GM18870 (cell line): Measurements from ENCODE around the gene APPL2.

Source experiments
- ATAC-seq: cut with Tn5 transposase; IDR thresholded peaks from one replicate; pipeline ENCODE4 v1.9.1; 2021; ENCODE audit warnings: moderate library complexity; ENCODE audit not compliant: unreplicated experiment

The APPL2 gene

DNA sequence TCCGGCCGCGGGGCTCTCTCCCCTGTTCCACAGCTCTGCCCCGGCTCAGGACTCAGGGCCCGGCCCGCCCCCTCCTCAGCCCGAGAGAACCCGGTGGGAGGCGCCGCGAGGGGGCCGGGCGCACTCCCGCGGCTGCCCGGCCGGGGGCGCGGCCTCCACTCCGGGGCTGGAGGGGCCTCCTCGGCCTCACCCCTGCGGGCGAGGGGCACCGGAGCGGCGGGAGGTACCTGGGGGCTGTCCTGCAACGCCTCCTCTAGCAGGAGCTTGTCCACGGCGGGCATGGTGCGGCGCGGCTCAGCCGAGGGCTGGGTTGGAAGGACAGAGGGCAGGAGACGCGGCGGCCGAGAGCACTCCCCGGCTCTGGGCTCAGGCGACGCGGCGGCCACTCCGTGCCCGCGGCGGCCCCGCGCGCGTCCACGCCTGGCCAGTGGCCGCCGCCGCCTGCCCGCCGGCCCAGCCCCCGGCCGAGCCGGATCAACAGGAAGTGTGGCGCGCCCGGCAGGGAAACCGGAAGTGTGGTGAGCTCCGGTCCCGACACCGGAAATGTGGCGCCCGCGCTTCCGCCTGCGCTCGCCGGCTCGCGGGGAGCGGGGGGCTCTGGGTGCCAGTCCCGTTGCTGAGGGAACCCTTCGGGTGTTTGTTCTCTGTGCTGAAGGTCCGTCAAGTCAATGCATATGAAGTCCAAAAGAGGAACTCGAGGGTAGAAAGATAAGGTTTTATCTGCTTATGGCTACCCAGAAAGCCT, at the start of gene APPL2:
Gene APPL2, minus strand, starts transcription at position 443 of the 745 bp plus-strand sequence. Its CDS starts 162 bp downstream, at position 281.
- no peak for ATAC-seq

DNA sequence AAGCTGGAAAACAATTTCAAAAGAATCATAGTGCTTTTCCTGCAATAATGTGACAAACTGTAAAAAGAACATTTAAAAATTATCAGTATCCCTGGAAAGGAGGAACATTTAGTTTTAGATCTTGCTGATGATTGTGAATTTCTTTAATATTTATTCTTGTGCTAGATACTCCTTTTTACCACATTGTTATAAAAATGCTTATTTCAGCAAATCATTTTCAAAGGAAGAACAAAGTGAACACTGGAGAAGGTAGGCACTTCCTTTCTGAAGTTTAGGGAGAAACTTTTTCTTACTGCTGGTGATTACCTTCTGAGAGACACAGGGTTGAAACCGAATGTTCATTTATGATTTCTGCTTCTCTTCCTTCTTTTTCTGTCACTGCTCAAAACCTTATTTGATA, 49.4 kb upstream of the APPL2 start:
- no peak for ATAC-seq

DNA sequence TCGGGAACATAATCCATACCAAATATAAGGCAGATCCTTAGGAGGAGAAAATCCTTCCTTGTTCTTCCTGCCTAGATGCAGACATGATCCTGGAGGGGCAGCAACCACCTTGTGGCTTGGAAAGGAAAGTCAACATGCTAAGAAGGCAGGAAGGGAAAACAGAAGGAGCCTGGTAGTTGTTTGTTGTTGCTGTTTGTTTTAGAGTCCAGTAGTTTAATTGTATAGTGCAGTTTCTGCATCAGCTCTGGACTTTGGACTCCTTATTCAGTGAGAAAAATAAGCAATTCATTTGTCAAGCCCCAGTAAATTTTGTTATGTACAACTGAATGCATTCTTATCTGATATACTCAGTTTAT, 45.7 kb upstream of the APPL2 start:
- no peak for ATAC-seq

- ATAC-seq = no peak
These were observed 45.2 kb upstream of the APPL2 start for GRCh38 chr12:105280966-105281693.

DNA sequence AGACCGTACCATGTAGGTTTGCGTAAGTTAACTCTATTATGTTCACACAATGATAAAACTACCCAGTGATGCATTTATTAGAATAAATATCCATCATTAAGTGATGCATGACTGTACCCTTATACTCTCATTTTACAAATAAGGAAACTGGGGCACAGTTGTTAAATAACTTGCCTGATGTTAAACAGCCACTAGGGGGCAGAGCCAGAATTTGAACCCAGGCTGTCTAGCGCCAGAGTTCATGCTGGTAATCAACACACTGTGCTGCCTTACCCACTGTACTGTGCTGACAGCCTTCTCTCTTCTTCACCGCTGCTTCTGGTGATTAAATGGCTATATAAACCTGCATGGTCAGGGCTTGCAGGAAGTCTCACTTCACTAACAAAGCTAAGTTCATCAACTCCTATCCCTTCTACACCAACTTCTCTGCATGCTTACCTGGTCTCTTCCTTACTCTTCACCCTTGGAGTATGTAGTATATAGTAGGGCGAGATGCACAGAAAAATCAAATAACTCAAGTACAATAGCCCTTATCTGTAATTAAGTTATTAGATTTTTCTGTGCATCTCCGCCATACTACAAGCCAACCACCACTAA, 43.6 kb upstream of the APPL2 start:
- ATAC-seq = no peak

GRCh38 chr12:105278043-105278697, 42.2 kb upstream of the APPL2 start:
- ATAC-seq = no peak

- ATAC-seq = no peak
These were observed 40.2 kb upstream of the APPL2 start for GRCh38 chr12:105275997-105276733.

GRCh38 chr12:105274571-105274970, 38.6 kb upstream of the APPL2 start:
- no peak for ATAC-seq

DNA sequence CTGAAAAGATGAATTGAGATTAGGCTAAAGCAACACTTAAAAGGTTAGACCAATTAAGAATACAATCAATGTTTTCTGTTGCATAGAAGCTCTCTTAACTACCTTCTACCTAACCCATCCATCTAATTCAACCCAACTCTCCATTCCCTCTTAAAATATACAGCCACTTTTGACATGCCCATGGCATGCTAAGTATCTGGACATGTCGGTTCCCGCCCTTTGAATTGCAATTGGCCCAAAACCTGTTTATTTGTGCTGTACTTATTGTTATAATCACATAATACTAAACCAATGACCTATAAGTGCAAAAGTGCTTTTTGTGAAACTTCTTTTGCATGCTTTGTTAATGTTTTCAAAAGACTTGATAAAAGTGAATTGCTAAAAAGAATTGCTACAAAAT, 37.6 kb upstream of the APPL2 start:
- ATAC-seq = no peak

DNA sequence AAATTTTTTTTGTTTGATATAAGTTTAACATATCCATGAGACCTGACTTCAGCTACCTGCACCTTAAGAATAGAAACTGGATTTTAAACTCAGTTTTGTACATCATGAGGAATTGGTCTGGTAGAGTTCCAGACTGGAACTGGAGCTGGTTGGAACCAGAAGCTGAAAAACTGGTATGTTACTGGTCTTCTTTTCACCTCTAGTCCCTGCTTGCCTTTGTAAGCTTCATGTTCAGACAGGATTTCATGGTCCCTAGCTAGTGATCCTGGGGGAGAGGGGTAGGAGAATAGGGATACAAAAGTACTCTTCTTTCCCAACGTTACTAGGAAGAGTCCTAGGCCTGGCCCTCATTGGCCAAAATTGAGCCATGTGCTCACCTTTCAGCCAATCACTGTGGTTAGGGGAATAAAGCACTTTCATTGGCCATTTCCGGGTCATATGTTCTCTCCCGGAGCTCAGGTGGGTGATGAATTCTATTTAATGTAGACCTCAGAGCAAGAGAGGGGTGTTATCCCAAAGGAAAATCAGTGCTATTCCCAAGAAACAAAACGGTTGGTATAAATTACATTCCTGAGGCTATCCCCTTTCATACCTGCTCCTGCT, 36.9 kb upstream of the APPL2 start:
- no peak for ATAC-seq

DNA sequence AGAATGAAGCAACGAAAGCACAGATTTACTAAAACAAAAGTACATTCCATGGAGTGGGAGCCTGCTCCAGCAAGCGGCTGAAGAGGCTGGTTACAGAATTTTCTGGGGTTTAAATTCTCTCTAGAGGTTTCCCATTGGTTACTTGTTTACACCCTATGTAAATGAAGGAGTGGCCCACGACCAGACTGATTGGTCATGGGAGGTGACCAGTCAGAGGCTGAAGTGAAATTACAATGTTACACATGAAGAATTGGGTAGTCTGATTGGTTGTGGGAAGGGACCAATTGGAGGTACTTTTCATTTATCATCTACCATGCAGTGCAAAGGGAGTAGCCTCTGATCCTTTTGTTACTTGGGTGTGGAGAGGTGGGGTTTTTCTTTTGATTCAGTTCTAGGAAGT, 36.2 kb upstream of the APPL2 start:
- ATAC-seq = no peak

DNA sequence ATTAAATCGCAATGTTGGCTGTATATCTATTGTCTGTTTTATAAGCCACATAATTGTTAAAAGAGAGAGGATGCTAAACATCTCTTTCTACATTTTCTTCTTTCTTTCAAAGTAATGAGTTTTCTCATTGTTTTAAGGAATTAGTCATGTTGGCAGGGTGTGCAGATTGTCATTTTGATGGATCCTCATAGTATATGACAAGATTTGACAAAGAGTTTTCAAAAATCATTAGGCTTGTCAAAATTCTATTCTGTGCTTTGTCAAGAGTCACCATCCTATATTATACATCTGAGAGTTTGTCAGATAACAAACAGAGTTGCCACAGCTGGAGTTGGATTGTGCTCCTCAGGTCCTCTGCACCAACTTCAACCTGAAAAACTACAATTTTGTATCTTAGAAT, 35.4 kb upstream of the APPL2 start:
- ATAC-seq = no peak

GRCh38 chr12:105270671-105271255, 34.8 kb upstream of the APPL2 start:
- no peak for ATAC-seq

DNA sequence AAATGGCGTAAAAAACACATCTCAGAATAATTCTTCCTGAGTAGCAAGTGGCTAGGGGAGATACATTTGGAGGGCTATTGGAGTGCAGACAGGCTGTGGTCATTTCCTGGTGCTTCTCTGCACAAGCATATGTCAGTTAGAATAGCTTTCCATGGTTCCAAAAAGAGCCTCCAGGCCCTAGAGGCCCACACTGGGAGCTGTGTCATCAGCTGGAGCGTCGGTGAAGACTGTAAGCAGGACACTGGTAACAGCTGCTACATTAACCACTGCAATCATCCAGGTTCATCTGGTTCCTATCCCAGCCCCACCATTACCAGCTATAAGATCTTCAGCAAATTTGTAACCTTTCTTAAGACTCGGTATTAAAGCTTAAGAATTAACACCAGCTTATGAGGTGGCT, 31.7 kb upstream of the APPL2 start:
- no peak for ATAC-seq

DNA sequence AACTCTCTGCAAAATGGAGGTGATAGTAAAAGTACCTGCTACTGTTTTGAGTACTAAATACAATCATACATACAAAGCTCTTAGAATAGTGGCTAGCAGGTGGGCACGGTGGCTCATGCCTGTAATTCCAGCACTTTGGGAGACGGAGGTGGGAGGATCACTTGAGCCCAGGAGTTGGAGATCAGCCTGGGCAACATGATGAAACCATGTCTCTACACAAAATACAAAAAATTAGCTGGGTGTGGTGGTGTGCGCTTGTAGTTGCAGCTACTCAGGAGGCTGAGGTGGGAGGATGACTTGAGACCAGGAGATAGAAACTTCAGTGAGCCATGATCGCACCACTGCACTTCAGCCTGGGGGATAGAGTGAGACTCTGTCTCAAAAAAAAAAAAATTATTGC, 28.8 kb upstream of the APPL2 start:
- ATAC-seq = no peak

- ATAC-seq = no peak
These were observed 26.6 kb upstream of the APPL2 start for GRCh38 chr12:105262461-105263184.

GRCh38 chr12:105261010-105261409, 25.0 kb upstream of the APPL2 start:
- ATAC-seq = no peak

DNA sequence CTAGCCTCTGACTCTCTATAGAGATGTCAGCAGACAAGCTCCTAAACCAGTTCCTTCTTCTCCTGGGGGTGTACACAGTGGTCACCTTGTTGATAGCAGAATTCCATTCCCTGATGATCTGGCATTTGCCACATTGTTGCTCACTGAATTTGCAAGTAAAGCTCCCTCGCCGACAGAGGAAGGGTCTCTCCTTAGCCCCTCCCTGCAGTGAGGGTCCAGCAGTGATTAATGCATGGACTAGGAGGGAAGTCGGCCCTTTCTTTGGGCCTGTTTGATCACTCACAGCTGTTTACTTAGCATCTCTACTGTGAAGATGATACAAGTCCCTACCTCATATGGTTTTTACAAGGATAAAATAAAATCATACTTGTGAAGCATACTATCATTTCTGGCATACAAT, 23.3 kb upstream of the APPL2 start:
- no peak for ATAC-seq

GRCh38 chr12:105257321-105257728, 21.4 kb upstream of the APPL2 start:
- no peak for ATAC-seq

DNA sequence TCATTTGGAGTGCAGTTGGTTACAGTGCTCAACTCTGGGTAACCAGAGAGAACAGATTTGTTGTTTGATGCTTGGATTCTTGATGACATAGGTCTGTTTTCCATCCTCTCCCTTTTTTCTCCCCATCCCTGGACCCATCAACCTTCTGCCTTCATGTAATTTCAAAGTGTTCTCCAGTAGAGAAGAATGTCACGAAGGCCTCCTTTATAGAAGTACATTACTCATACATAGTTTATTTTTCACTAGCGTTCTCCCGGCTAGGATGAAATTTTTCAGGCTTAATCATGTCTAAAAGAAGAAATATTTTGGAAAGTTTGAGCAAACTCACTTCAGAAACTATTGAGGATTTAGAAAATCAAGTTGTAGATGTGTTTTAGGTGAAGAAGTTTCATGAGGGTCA, 20.9 kb upstream of the APPL2 start:
- no peak for ATAC-seq
